ENCODE results near the gene TTC17. TPM values are rescaled to one million over a fixed set of nuclear protein-coding genes. Genes with fewer than 3 reads are reported as not detected.
"Not testable (repeated sequence)": the region's sequence is repeated elsewhere in the genome, so short reads cannot be mapped to it uniquely, and the experiment has no call there.

TTC17 gene, protein sequence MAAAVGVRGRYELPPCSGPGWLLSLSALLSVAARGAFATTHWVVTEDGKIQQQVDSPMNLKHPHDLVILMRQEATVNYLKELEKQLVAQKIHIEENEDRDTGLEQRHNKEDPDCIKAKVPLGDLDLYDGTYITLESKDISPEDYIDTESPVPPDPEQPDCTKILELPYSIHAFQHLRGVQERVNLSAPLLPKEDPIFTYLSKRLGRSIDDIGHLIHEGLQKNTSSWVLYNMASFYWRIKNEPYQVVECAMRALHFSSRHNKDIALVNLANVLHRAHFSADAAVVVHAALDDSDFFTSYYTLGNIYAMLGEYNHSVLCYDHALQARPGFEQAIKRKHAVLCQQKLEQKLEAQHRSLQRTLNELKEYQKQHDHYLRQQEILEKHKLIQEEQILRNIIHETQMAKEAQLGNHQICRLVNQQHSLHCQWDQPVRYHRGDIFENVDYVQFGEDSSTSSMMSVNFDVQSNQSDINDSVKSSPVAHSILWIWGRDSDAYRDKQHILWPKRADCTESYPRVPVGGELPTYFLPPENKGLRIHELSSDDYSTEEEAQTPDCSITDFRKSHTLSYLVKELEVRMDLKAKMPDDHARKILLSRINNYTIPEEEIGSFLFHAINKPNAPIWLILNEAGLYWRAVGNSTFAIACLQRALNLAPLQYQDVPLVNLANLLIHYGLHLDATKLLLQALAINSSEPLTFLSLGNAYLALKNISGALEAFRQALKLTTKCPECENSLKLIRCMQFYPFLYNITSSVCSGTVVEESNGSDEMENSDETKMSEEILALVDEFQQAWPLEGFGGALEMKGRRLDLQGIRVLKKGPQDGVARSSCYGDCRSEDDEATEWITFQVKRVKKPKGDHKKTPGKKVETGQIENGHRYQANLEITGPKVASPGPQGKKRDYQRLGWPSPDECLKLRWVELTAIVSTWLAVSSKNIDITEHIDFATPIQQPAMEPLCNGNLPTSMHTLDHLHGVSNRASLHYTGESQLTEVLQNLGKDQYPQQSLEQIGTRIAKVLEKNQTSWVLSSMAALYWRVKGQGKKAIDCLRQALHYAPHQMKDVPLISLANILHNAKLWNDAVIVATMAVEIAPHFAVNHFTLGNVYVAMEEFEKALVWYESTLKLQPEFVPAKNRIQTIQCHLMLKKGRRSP
- total RNA-seq, result 31.3 TPM
- long read RNA-seq, full-length matches to known transcripts, result 7 of 26 reads
- long read RNA-seq, partial matches to known transcripts, result 3 of 26 reads
- long read RNA-seq, other reads (novel, unspliced or antisense), result 16 of 26 reads

DNA sequence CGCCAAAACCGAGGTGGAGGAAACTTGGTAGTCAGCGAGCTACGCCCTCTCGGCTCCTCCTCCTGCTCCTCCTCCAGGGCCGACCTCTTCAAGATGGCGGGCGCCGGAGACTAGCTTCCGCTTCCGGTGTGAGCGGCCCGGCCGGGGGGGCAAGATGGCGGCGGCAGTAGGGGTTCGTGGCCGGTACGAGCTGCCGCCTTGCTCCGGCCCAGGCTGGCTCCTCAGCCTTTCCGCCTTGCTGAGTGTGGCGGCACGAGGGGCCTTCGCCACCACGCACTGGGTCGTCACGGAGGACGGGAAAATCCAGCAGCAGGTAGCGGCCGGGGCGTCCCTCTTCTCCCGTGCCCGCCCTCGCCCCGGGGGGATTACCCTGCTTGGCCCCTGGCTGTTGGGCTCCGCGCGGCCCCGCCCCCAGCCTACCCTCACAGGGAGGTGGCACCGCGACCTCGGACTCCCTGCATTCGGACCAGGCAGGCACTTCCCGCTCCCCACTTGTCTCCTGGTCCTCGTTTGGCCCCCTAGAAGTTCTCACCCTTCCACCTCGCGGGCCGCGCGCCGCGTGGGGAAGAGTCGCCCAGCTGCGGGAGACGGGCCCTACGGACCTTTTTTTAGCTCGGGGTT, at the start of gene TTC17:
Gene TTC17 (plus strand): TSS at position 120 of the 621 bp plus-strand sequence. CDS start 35 bp downstream, at position 155.
- DNase-seq (ENCODE audit: missing footprints) (peak; percentile 98), ATAC-seq (peak; percentile 99)
- intact Hi-C loops (cut with DNase I), result no loop called here

DNA sequence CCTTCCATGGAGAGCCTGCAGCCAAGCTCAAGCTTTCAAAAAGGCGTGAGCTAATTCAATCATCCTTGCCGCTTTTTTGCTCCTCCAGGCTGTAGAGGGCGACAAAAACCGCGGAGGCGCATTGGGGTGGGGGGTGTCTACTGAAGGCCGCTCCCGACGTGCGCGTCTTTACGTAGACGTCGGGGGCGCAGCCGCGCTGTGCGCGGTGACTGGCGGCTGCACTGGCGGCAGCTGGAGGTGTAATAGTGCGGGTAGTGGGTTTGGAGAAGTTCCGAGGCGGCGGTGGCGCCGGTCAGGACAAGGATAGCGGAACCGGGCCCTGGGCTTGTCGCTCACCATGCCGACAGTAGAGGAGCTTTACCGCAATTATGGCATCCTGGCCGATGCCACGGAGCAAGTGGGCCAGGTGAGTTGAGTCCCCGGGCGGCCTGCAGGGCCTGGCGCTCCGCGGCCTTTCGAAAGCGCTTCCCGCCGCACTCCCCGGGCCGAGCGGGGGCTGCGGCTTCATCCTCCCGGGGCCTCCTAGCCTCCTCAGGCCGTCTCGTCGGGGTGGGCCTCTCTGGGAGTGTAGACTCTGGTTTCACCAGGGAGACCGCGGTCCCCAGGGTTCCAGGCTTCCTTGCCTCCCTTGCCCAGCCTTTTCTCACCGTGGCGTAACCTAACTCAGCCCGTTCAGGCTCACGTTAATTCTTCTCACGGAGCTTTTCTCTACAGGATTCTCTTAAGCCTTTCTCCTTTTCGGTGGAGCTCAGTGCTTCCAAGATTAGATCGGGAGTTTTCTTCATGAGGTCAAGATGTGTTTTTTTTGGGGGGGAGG, 46.7 kb upstream of the TTC17 start, which contains the start of gene API5:
Gene API5 (plus strand): TSS at position 206 of the 817 bp plus-strand sequence. CDS start 132 bp downstream, at position 338.
- ATAC-seq (peak; percentile 100), DNase-seq (ENCODE audit: missing footprints) (peak; percentile 98)
- intact Hi-C loops (cut with DNase I), result loop anchor here (5.0 kb wide), 1 partner anchor 330 kb away; no protein-coding TSS in a partner anchor

DNA sequence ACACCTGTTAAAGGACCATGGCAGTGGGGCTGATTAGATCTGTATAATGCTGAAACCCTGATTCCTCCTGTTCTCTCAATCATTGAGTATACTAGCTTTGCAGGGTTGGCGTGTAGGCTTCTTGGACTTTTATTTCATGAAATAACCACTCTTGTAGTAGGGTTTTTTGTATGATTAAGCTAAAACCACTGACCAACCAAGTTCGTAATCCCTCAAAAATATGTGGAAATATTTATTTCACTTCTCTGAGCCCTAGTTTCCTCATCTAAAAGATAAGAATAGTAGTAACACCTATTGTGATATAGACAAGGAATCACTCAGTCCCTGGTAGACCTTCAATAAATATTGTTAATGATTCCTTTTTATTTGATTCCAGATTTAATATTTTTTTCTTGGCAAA, 42.8 kb upstream of the TTC17 start:
- intact Hi-C loops (cut with DNase I), result no loop called here
- ATAC-seq (no peak), DNase-seq (ENCODE audit: missing footprints) (no peak)

DNA sequence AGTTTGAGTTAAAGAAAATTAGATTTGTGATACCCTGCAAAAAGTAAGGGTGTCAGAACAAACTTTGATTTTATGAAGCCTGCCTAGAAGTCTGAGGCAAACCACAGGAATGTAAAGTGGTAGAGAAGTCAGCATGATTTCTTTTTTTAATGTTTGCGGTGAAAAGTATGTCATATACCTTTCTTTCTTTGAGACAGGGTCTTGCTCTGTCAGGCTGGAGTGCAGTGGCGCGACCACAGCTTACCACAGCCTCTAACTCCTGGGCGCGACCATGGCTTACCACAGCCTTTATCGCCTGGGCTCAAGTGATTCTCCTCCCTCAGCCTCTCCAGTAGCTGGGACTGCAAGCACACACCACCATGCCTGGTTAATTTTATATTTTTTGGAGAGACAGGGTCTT, 42.3 kb upstream of the TTC17 start:
- no peak for DNase-seq (ENCODE audit: missing footprints)
- intact Hi-C loops (cut with DNase I), result no loop called here
- ATAC-seq, result no peak

DNA sequence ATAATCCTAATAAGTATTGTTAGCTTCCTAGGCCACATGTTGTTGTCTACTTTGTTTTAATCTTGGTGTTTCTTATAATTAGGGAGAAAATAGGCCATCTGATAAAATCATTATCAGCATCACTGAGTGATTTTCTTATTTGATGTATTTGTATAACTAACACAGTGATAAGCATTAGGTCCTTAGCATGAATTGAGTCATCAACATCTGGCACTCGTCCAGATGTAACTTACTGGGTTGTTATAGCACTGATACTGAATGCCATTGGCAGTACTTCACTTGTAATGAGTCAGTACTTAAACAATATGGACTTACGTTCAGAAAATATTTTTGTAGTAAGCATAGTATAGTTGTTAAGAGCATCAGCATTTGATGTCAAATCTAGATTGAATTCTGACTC, 30.7 kb upstream of the TTC17 start:
- DNase-seq (ENCODE audit: missing footprints), result no peak
- intact Hi-C loops (cut with DNase I), result no loop called here
- no peak for ATAC-seq

DNA sequence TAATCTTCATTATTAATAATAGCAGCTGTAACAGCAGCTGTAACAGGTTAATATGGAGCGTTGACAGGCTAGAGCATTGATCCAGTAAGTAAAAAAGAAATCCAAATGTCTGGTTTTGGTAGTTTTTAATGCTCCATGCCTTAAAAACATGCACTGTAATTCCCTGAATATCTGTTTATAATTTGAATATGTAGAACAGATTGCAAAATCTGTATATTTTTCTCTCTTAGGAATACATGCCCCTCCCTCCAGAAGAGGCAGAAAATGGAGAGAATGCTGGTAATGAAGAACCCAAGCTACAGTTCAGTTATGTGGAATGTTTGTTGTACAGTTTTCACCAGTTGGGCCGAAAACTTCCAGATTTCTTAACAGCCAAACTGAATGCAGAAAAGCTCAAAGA, 30.2 kb upstream of the TTC17 start:
- DNase-seq (ENCODE audit: missing footprints) (no peak), ATAC-seq (no peak)
- intact Hi-C loops (cut with DNase I), result no loop called here

DNA sequence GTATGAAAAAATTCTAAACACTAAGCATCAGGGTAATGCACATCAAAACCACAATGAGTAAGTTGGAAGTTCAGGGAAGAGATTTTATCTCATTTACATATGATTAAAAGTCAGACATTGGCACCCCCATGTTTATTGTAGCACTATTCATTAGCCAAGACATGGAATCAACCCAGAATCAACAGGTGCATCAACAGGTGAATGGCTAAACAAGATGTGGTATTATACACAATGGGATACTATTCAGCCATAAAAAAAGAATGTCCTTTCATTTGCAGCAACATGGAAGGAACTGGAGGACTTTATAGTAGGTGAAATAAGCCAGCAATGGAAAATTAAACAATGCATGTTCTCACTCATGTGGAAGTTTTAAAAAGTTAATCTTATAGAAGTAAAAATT, 17.6 kb upstream of the TTC17 start:
- no peak for ATAC-seq
- intact Hi-C loops (cut with DNase I), result no loop called here
- DNase-seq (ENCODE audit: missing footprints), result no peak

DNA sequence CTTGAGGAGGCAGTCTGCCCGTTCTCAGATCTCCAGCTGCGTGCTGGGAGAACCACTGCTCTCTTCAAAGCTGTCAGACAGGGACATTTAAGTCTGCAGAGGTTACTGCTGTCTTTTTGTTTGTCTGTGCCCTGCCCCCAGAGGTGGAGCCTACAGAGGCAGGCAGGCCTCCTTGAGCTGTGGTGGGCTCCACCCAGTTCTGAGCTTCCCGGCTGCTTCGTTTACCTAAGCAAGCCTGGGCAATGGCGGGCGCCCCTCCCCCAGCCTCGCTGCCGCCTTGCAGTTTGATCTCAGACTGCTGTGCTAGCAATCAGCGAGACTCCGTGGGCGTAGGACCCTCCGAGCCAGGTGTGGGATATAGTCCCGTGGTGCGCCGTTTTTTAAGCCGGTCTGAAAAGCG, 7.3 kb upstream of the TTC17 start:
- ATAC-seq; DNase-seq (ENCODE audit: missing footprints); intact Hi-C loops (cut with DNase I): not testable (repeated sequence)

DNA sequence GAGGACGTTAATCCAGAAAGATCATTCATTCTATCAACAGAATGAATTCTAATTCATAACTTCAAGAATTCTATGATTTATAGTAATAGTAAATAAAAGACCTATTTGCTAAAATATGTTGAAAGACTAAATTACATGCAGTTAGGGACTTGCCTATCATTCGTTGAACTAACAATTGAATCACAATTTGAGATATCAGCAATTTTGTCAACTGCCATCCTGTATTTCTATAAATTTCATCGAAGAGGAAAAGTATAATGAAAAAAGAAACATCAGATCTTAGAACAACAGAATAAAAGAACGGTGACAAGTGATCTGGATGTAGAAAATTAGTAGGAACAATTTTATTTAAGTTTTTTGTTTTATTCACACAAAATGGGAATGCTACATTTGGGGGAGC, 4.4 kb upstream of the TTC17 start:
- ATAC-seq (no peak), DNase-seq (ENCODE audit: missing footprints) (no peak)
- intact Hi-C loops (cut with DNase I), result no loop called here

DNA sequence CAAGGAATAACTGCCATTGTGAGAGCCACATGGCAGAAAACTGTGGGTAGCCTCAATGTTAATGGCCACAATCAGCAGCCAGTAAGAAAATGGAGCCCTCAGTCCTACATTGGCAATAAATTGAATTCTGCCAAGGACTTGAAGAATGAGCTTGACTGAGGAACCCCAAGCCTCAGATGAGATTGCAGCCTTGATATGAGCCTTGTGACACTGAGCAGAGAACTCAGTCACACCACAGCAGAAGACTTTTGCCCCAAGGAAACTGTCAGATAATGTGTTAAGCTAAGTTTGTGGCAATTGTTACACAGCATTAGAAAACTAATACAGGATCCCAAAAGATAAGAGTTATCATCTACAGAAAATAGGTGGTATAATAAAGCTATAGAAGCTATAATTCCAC, 2.4 kb upstream of the TTC17 start:
- DNase-seq (ENCODE audit: missing footprints) (no peak), ATAC-seq (no peak)
- intact Hi-C loops (cut with DNase I), result no loop called here

DNA sequence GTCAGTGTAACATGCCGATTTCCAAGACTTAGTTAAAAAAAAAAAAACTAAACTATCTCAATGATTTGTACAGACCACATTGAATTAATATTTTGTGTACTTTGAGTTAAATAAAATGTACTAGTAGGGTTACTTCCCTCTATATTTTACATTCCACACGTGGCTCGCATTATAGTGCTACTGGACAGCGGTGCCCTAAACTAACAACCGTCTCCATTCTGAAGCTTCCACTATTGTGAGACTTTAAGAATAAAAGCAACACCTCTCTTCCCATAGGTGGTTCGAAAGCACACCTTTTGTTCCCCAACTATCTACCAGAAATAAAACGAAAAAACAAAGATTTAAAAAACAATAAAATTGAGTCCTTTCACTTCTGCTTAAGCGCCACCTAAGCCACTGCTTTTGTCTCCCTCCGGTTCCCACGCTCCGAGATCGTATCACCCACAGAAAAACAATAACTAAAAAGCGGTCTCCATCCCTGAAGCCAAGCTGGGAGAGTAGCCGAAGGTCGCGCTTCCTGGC, 380 bp upstream of the TTC17 start:
- no peak for DNase-seq (ENCODE audit: missing footprints)
- intact Hi-C loops (cut with DNase I), result no loop called here
- ATAC-seq, result no peak

DNA sequence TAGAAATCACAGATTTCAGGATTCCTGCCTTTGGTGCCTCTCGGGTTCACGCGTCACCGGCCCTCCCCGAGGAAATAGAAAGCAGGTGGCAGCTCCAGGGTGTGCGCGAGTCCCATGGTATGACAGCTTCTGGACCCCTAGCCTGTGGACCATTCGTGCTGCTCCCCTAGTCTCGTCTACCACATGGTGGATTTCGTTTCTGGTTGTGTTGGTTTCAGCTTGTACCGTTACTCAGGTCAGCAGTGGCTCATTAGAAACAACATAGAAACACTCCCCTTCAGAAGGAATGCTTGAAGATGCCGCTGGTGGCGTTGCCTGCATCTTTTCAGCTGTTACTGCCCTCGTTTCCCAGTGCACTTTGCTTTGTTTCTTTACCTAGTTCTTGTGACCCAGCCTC, 700 bp downstream of the TTC17 start:
- ATAC-seq (peak; percentile 36), DNase-seq (ENCODE audit: missing footprints) (no peak)
- intact Hi-C loops (cut with DNase I), result no loop called here

DNA sequence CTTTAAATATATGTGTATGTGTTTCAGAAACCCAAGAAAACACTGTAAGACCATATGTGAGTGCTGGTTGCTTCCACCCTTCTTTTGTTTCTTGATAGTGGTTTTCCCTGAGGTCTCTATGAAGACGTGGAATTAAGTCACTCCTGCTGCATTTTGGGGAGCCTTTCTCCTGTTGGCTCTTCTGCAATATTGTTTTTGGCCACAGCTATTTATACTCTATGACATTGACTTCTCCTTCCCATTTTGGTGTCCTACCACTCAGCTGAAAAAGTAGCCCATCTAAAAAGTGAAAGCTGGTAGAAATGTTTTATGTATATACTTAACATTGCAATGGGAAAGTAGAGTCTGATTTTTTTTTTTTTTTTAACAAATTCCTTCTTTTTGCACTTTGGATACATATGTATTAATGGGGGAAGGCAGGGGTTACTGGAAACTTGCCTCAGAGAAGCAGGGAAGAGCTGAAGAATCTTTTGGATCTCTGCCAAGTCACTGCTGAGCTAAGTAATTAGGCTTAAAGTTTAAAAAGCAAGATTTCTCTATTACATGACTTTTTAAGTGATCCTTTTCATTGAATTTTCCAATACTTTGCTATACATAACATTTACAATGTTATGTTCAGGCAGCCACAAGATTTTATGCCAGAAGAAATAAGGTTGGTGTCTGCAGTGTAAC, 1.8 kb downstream of the TTC17 start:
- intact Hi-C loops (cut with DNase I), result no loop called here
- no peak for ATAC-seq

DNA sequence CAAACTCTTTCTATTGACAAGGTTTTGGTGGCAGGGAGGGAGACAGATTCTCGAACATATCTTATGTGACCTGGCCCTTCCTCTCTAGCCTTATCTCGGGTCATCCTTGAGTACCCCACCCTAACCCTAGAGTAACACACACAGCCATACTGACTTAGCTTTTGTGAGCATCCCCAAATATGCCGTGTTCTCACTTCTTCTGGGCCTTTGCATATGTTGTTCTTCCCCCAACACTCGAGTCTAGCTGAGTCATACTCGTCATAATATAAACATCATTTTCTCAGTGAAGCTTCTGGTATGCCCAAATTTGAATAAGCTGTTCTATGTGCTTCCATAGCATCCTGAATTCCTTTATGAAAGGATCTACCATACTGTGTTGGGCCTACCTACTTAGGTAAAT, 8.0 kb downstream of the TTC17 start:
- DNase-seq (ENCODE audit: missing footprints) (no peak), ATAC-seq (no peak)
- intact Hi-C loops (cut with DNase I), result no loop called here

More for the DNA sequence above, 1.8 kb downstream of the TTC17 start:
- DNase-seq (ENCODE audit: missing footprints), result no peak

DNA sequence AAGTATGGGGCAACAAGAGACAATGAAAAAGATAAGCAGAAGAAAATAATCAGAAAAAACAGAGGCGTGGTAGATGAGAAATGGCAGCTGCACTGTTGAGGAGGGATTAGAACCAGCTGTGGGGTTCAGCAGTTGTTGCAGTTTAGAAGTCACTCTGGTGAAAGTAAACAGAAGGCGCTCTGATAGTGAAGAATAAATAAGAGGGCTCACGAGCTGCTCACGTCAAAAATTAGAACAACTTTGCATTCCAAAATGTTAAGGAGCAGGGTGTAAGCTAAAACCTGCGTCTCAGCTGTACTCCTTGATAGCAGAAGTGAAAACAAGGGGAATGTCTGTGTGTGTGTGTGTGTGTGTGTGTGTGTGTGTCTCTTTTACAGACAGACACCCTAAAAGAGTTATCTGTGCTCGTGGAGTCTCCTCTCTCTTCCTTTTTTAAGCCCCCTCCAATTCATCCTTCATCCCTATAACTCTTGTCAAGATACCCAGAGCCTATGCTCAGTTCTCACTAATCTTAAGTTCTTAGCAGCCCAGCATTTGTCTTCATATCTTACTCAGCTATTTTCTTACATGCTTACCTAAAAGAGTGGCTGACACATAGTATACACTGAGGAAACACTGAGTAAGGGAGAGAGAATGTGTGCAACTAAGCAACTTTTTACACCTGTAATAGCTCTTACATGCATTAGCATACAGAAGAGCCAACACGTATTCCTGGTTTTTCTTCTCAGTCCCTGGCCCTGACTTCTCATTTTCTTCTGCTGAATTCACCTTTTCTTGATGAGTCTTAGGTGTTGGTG, 8.9 kb downstream of the TTC17 start:
- intact Hi-C loops (cut with DNase I), result no loop called here
- ATAC-seq, result peak; percentile 44
- DNase-seq (ENCODE audit: missing footprints), result no peak

DNA sequence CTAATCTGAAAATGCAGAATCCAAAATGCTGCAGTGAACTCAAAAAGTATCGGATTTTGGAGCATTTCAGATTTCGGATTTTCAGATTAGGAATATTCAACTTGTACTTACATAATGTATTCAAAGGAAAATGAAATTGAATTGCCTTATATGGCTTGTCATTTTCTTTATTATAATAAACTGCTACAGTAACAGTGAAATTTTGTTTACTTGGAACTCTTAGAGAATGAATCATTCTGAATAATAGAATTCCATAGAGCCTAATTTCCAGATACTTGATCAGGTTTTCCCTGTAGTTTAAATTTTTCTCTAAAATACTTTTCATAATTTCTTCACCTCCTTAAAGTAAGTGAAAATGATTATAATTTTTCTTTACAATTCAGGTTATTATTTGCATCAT, 17.3 kb downstream of the TTC17 start:
- no peak for DNase-seq (ENCODE audit: missing footprints)
- no peak for ATAC-seq
- intact Hi-C loops (cut with DNase I), result no loop called here
